ENCODE data around the gene MPI. TPM values are rescaled to one million over a fixed set of nuclear protein-coding genes. Genes with fewer than 3 reads are reported as not detected.

Gene MPI
- polyA plus RNA-seq, 1 experiment: 105 TPM

- TF ChIP-seq, protein P1, sequence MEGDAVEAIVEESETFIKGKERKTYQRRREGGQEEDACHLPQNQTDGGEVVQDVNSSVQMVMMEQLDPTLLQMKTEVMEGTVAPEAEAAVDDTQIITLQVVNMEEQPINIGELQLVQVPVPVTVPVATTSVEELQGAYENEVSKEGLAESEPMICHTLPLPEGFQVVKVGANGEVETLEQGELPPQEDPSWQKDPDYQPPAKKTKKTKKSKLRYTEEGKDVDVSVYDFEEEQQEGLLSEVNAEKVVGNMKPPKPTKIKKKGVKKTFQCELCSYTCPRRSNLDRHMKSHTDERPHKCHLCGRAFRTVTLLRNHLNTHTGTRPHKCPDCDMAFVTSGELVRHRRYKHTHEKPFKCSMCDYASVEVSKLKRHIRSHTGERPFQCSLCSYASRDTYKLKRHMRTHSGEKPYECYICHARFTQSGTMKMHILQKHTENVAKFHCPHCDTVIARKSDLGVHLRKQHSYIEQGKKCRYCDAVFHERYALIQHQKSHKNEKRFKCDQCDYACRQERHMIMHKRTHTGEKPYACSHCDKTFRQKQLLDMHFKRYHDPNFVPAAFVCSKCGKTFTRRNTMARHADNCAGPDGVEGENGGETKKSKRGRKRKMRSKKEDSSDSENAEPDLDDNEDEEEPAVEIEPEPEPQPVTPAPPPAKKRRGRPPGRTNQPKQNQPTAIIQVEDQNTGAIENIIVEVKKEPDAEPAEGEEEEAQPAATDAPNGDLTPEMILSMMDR (IDR thresholded peaks at IDR 0.05; ENCODE audit: insufficient read depth, low read depth, low read length): no peak
- DNase-seq (ENCODE audit: low read depth): peak; percentile 87
- ChIA-PET CTCF (interaction anchor here (1.0 to 5.1 kb wide), 4 partner anchors 12 to 169 kb away, joined by 4 to 37 read pairs (median 6); partner anchors contain the start of gene RPP25), POLR2A (interaction anchor here (0.5 kb wide), 1 partner anchor 124 kb away, joined by 4 read pairs; no protein-coding TSS in a partner anchor)
- H3K4me3 ChIP-seq (ENCODE audit: low read depth, low read length): peak within 1 kb of the TSS; percentile 99
- H3K36me3 ChIP-seq (ENCODE audit: control insufficient read depth, insufficient read depth, low read length): no peaks in the 10 kb centered on the region
- no peaks in the 10 kb centered on the region for H3K27me3 ChIP-seq (ENCODE audit: control insufficient read depth, insufficient read depth, low read length)
These were observed 47.9 kb downstream of the MPI start, which contains the start of gene COX5A for GRCh38 chr15:74937590-74938371. Gene COX5A (minus strand): TSS chr15:74938073. CDS start chr15:74938014, 59 bp downstream.

DNA sequence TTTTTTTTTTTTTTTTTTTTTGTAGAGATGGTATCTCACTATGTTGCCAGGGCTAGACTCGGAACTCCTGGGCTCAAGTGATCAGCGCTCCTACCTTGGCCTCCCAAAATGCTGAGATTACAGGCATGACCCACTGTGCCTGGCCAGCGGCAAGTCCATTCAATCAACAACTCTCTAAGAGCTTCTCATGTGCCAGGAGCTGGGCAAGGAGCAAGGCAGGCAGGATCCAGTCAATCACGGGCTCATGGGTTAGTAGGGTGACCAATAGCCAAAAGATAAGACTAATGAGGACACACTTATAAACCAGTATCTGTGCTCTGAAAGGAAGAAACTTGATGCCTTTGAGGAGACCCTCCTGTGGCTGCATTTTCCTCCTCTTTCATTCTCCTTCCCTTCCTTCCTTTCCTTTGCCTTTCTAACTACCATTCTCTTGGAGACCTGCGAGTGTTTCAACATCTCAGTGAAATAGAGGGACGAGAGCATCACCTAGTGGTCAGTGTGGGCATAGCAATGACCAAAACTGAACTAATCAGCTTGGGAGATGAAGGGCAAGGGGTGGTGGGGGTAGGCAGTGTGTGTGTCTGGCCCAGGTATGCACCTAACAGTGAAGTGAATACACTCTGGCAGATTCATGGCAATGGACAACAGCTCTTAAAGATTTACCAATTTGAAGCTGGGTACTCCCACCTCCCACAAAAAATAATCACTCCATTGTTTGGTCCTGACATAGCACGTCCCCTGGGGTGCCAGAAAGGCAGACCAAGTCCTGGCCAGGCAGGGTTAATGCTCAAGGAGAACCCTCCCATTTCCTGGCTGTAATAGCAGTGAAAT is 60.5 kb downstream of the MPI start:
- no peak for DNase-seq (ENCODE audit: low read depth)
- ChIA-PET CTCF (interaction anchor here (0.6 to 8.1 kb wide), 40 partner anchors 9 to 581 kb away, joined by 3 to 205 read pairs (median 4); partner anchors contain the start of genes COX5A, CSK, FAM219B and SCAMP5), POLR2A (interaction anchor here (0.7 kb wide), 1 partner anchor 91 kb away, joined by 3 read pairs; no protein-coding TSS in a partner anchor)
- Histone ChIP-seq H3K4me3 (ENCODE audit: low read depth, low read length) (no peak overlapping the region), H3K36me3 (ENCODE audit: control insufficient read depth, insufficient read depth, low read length) (no peaks in the 10 kb centered on the region), H3K27me3 (ENCODE audit: control insufficient read depth, insufficient read depth, low read length) (no peaks in the 10 kb centered on the region)
- TF ChIP-seq, protein P1 (IDR thresholded peaks at IDR 0.05; ENCODE audit: insufficient read depth, low read depth, low read length): peak; percentile 99

DNA sequence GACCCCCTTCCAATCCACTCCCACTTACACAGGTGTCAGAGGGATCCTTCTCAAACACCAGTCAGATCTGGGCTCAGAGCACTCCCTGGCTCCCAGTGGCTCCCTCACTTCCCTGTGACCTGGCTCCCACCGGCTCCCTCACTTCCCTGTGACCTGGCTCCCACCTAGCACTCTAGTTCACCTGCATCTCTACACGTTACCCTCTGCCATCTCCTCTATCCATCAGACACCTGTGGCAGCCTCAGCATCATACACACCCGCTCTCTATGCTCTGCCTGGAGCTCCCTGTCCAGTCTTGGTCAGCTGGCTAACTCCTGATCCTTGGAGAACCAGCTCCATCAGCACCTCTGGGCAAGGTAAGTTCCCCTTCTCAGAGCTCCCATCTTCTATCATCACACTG is 61.2 kb downstream of the MPI start:
- no peaks in the 10 kb centered on the region for H3K27me3 ChIP-seq (ENCODE audit: control insufficient read depth, insufficient read depth, low read length)
- DNase-seq (ENCODE audit: low read depth): no peak
- H3K4me3 ChIP-seq (ENCODE audit: low read depth, low read length): no peak overlapping the region
- ChIA-PET CTCF (interaction anchor here (0.6 to 8.1 kb wide), 39 partner anchors 9 to 582 kb away, joined by 3 to 205 read pairs (median 4); partner anchors contain the start of genes COX5A, CSK, FAM219B and SCAMP5), POLR2A (interaction anchor here (0.6 to 0.7 kb wide), 2 partner anchors 91 to 107 kb away, joined by 3 to 7 read pairs; no protein-coding TSS in a partner anchor)
- H3K36me3 ChIP-seq (ENCODE audit: control insufficient read depth, insufficient read depth, low read length): no peaks in the 10 kb centered on the region
- TF ChIP-seq, protein P1 (IDR thresholded peaks at IDR 0.05; ENCODE audit: insufficient read depth, low read depth, low read length): no peak

Small RNA genes lying within 50 kb of the gene (small RNA-seq; reads per million reads assigned to genes)
- gene MIR6882 (ENCODE audit: insufficient read length, low read depth, low replicate concordance): 0.84 reads per million

Other genes with a start within 250 kb of the MPI start
- gene EDC3, start 194.0 kb upstream of the MPI start, polyA plus RNA-seq (2011; rRNA removed): 37.2 and 44.2 TPM in 2 replicates
- 0.10 TPM in 1 of 2 replicates, not detected in the other for gene CYP1A1, start 164.5 kb upstream of the MPI start, polyA plus RNA-seq (2011; rRNA removed)
- not detected in 2 replicates for gene CYP1A2, start 141.2 kb upstream of the MPI start, polyA plus RNA-seq (2011; rRNA removed)
- gene CSK, start 108.0 kb upstream of the MPI start, polyA plus RNA-seq (2011; rRNA removed): 15.1 and 25.3 TPM in 2 replicates
- not detected in 2 replicates for gene LMAN1L, start 77.2 kb upstream of the MPI start, polyA plus RNA-seq (2011; rRNA removed)
- gene CPLX3, start 63.4 kb upstream of the MPI start, polyA plus RNA-seq (2011; rRNA removed): not detected in 2 replicates
- 18.4 and 20.1 TPM in 2 replicates for gene ULK3, start 46.9 kb upstream of the MPI start, polyA plus RNA-seq (2011; rRNA removed)
- 144 and 192 TPM in 2 replicates for gene SCAMP2, start 16.7 kb upstream of the MPI start, polyA plus RNA-seq (2011; rRNA removed)
- 54.7 and 66.7 TPM in 2 replicates for gene FAM219B, start 16.8 kb downstream of the MPI start, polyA plus RNA-seq (2011; rRNA removed)
- gene COX5A, start 48.0 kb downstream of the MPI start, polyA plus RNA-seq (2011; rRNA removed): 64.6 and 106 TPM in 2 replicates
- gene RPP25, start 66.7 kb downstream of the MPI start, polyA plus RNA-seq (2011; rRNA removed): 0.92 and 1.3 TPM in 2 replicates
- 2.9 and 3.6 TPM in 2 replicates for gene SCAMP5, start 105.5 kb downstream of the MPI start, polyA plus RNA-seq (2011; rRNA removed)
- 8.2 and 11.1 TPM in 2 replicates for gene PPCDC, start 133.5 kb downstream of the MPI start, polyA plus RNA-seq (2011; rRNA removed)

Data from BJ (cell line).